Prostate gland (tissue), 2 donors: ENCODE data around the gene RCN1. TPM values are rescaled to one million over a fixed set of nuclear protein-coding genes. Genes with fewer than 3 reads are reported as not detected.
A peak's percentile ranks its signal among the peaks of the same experiment; 100 is the strongest.

ENCODE experiments used
- DNase-seq: peaks from one replicate; pipeline ENCODE4 v3.0.0-alpha.2; 2019; ENCODE audit warnings: low spot score
- H3K27ac ChIP-seq, 2 donors: fragments of 200-600 bp; sonication (generic); 2 replicates each; pipeline ENCODE4 v1.5.1; 2017 to 2019
- H3K27me3 ChIP-seq: fragments of 200-600 bp; sonication (generic); replicated peaks from 2 replicates; pipeline ENCODE4 v1.5.1; 2019; ENCODE audit not compliant: insufficient read depth
- H3K36me3 ChIP-seq, 2 donors: fragments of 200-600 bp; sonication (generic); 1 replicate in 1 of 2; 2 replicates in 1 of 2; pipeline versions ENCODE4 v1.5.1 to v1.8.1; 2017 to 2019
- H3K4me1 ChIP-seq: fragments of 200-600 bp; sonication (generic); replicated peaks from 2 replicates; pipeline ENCODE4 v1.5.1; 2019
- H3K4me3 ChIP-seq, 2 donors: fragments of 200-600 bp; sonication (generic); 2 replicates each; pipeline ENCODE4 v1.5.1; 2017 to 2019
- H3K9me3 ChIP-seq: fragments of 200-600 bp; sonication (generic); 2 replicates; pipeline ENCODE4 v1.5.1; 2017
- CTCF ChIP-seq, 4 experiments: fragments of 200-600 bp in 2 of 4; fragments of 450-650 bp in 2 of 4; sonication (generic) in 2 of 4; IDR thresholded peaks; 1 replicate in 3 of 4; 2 replicates in 1 of 4; pipeline ENCODE4 v1.5.1; 2016 to 2019; ENCODE audit warnings: antibody characterized with exemption in 4 of 4, mild to moderate bottlenecking in 2 of 4, moderate library complexity in 2 of 4
- POLR2A ChIP-seq: fragments of 450-650 bp; IDR thresholded peaks from one replicate; pipeline ENCODE4 v1.6.1; 2016; ENCODE audit warnings: antibody characterized with exemption, mild to moderate bottlenecking
- POLR2AphosphoS5 ChIP-seq: sonication (generic); formaldehyde crosslinking; IDR thresholded peaks from one replicate; pipeline ENCODE4 v1.6.1; 2017; ENCODE audit warnings: antibody characterized with exemption
- WGBS: methylation state at CpG from one replicate; pipeline ENCODE4 v1.1.5; 2018; 5-methylcytosine and 5-hydroxymethylcytosine counted together
- intact Hi-C: fragments of 100-400 bp; cut with DNase I; formaldehyde crosslinking; loops from one replicate; pipeline ENCODE4 v1.14.2; 2022
- total RNA-seq, 2 donors: library from RNA; depleted of rRNA; stranded (reverse); fragments of >200 nt; gene quantifications; one replicate each; pipeline ENCODE4 v1.1.0, GENCODE V29; 2016

RCN1 gene
- total RNA-seq, 2 donors from 2014 or later, result 63.6 to 105 TPM

- Histone ChIP-seq H3K36me3 (no peaks in the 10 kb centered on the region), H3K4me1 (no peaks in the 10 kb centered on the region), H3K4me3 (no peak overlapping the region), H3K9me3 (no peaks in the 10 kb centered on the region), H3K27me3 (no peaks in the 10 kb centered on the region), H3K27ac (no peak overlapping the region)
- intact Hi-C loops, result no loop called here
- WGBS, result 65% methylated on average over 6 of the region's 6 CpGs
- TF ChIP-seq POLR2AphosphoS5 (no peak), CTCF (IDR thresholded peaks at IDR 0.05) (no peak), POLR2A (no peak)
- DNase-seq, result no peak
Measured at GRCh38 chr11:32069361-32070058, 21.4 kb upstream of the RCN1 start.

- intact Hi-C loops, result no loop called here
- TF ChIP-seq CTCF (IDR thresholded peaks at IDR 0.05) (no peak), POLR2A (no peak), POLR2AphosphoS5 (no peak)
- Histone ChIP-seq H3K4me1 (no peaks in the 10 kb centered on the region), H3K27me3 (no peaks in the 10 kb centered on the region), H3K4me3 (no peak overlapping the region), H3K36me3 (no peaks in the 10 kb centered on the region), H3K9me3 (no peaks in the 10 kb centered on the region), H3K27ac (no peak overlapping the region)
- DNase-seq, result no peak
- WGBS, result 33% methylated on average over 5 of the region's 5 CpGs
Measured at GRCh38 chr11:32070692-32071091, 20.2 kb upstream of the RCN1 start.

GRCh38 chr11:32071811-32072210, 19.1 kb upstream of the RCN1 start:
- Histone ChIP-seq H3K36me3 (no peaks in the 10 kb centered on the region), H3K4me1 (no peaks in the 10 kb centered on the region), H3K27me3 (no peaks in the 10 kb centered on the region), H3K4me3 (no peak overlapping the region), H3K9me3 (no peaks in the 10 kb centered on the region), H3K27ac (no peak overlapping the region)
- TF ChIP-seq POLR2AphosphoS5 (no peak), CTCF (IDR thresholded peaks at IDR 0.05) (peak in 1 of 4 experiments; percentile 16)
- DNase-seq, result no peak
- WGBS, result 38% methylated on average over 4 of the region's 4 CpGs
- intact Hi-C loops, result no loop called here

GRCh38 chr11:32072872-32073643, 17.8 kb upstream of the RCN1 start:
- 76% methylated on average over 12 of the region's 12 CpGs for WGBS
- Histone ChIP-seq H3K36me3 (no peaks in the 10 kb centered on the region), H3K4me1 (no peaks in the 10 kb centered on the region), H3K27ac (no peak overlapping the region), H3K4me3 (no peak overlapping the region), H3K27me3 (no peaks in the 10 kb centered on the region), H3K9me3 (no peaks in the 10 kb centered on the region)
- DNase-seq, result no peak
- TF ChIP-seq CTCF (IDR thresholded peaks at IDR 0.05) (no peak), POLR2AphosphoS5 (no peak), POLR2A (no peak)
- intact Hi-C loops, result no loop called here

GRCh38 chr11:32073644-32074026, 17.2 kb upstream of the RCN1 start:
- no peaks in the 10 kb centered on the region for H3K27me3 ChIP-seq
- no peak overlapping the region for H3K4me3 ChIP-seq
- H3K9me3 ChIP-seq, result no peaks in the 10 kb centered on the region
- 97% methylated on average over 1 of the region's 1 CpG for WGBS
- DNase-seq, result no peak
- H3K36me3 ChIP-seq, result no peaks in the 10 kb centered on the region
- no peaks in the 10 kb centered on the region for H3K4me1 ChIP-seq
- intact Hi-C loops, result no loop called here
- no peak overlapping the region for H3K27ac ChIP-seq
- TF ChIP-seq POLR2AphosphoS5, result no peak
- TF ChIP-seq CTCF (IDR thresholded peaks at IDR 0.05), result no peak
- TF ChIP-seq POLR2A, result no peak
